Gastroesophageal sphincter (tissue), 3 donors: ENCODE data around the gene GADD45A.

Experiments
- POLR2A ChIP-seq, 2 donors: fragments of 450-650 bp; IDR thresholded peaks; one replicate each; pipeline ENCODE4 v1.6.1; 2017; ENCODE audit warnings: antibody characterized with exemption in 2 of 2, mild to moderate bottlenecking in 2 of 2, moderate library complexity in 1 of 2
- POLR2AphosphoS5 ChIP-seq: sonication (generic); formaldehyde crosslinking; IDR thresholded peaks from one replicate; pipeline ENCODE4 v1.6.1; 2017; ENCODE audit warnings: antibody characterized with exemption
- TF ChIP-seq, protein P1 (sequence below), 4 experiments: fragments of 200-600 bp in 2 of 4; fragments of 450-650 bp in 2 of 4; sonication (generic) in 1 of 4; IDR thresholded peaks; one replicate each; pipeline ENCODE4 v1.5.1; 2017 to 2019; ENCODE audit warnings: antibody characterized with exemption in 4 of 4, mild to moderate bottlenecking in 2 of 4, moderate library complexity in 2 of 4

DNA sequence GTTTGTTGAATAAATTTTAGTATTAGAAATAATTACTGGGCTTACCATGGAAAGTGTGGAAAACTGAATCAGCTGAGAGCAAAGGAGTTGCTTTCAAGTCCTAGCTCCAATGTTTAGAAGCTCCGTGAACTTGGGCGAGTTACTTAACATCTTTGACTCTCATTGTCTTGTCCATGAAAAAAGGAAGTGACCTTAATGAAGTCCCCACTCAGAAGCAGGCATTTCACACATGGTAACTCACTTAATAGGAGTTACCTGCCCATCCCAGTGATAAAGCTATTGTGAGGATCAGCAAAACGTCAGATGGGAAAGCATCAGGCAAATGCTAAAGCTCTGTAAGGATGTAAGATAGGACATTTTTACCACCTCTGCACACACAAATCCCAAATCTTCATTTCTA is 34.0 kb upstream of the GADD45A start:
- TF ChIP-seq, protein P1, sequence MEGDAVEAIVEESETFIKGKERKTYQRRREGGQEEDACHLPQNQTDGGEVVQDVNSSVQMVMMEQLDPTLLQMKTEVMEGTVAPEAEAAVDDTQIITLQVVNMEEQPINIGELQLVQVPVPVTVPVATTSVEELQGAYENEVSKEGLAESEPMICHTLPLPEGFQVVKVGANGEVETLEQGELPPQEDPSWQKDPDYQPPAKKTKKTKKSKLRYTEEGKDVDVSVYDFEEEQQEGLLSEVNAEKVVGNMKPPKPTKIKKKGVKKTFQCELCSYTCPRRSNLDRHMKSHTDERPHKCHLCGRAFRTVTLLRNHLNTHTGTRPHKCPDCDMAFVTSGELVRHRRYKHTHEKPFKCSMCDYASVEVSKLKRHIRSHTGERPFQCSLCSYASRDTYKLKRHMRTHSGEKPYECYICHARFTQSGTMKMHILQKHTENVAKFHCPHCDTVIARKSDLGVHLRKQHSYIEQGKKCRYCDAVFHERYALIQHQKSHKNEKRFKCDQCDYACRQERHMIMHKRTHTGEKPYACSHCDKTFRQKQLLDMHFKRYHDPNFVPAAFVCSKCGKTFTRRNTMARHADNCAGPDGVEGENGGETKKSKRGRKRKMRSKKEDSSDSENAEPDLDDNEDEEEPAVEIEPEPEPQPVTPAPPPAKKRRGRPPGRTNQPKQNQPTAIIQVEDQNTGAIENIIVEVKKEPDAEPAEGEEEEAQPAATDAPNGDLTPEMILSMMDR (IDR thresholded peaks at IDR 0.05), result no peak
- TF ChIP-seq POLR2AphosphoS5, result no peak
- no peak for TF ChIP-seq POLR2A (IDR thresholded peaks at IDR 0.05)
